HG03378 (cell line): ENCODE measurements around the gene LOC128125822.

Experiments
- ATAC-seq: cut with Tn5 transposase; IDR thresholded peaks from one replicate; pipeline ENCODE4 v1.9.1; 2021; ENCODE audit warnings: mild to moderate bottlenecking, moderate library complexity; ENCODE audit not compliant: unreplicated experiment

Gene LOC128125822

DNA sequence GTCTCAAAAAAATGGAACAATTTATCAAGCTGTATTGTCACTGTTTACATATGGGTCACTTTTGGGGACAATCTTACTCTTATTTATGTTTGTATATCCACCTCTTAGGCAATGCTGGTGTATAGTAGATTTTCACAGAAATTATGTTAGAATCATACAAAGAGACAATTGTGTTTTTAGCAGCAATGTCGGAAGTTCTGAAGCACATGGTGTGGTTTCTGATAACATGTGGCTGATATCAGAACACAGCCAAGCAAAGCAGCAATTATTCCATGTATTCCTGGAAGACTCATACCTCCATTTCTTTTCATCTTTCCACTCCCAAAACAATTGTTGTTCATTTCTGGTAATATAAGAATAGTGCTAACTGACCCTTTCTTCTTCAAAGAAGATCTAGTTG lies 17.5 kb upstream of the LOC128125822 start:
- ATAC-seq = no peak

DNA sequence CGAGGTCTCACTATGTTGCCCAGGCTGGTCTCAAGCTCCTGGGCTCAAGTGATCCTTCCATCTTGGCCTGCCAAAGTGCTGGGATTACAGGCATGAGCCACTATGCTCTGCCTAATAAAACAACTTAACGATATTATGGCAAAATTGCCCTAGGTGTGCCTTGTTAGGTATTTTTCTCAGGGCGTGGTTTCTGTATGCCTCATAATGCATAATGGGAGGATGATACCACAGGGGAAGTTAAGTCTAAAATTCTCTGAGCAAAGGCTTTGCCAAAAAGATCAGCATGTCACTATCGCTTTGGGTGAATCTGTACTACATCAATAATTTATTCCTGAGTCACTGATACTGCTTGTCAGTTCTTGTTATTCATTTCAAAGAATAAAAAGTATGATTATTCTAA lies 15.9 kb upstream of the LOC128125822 start:
- no peak for ATAC-seq

DNA sequence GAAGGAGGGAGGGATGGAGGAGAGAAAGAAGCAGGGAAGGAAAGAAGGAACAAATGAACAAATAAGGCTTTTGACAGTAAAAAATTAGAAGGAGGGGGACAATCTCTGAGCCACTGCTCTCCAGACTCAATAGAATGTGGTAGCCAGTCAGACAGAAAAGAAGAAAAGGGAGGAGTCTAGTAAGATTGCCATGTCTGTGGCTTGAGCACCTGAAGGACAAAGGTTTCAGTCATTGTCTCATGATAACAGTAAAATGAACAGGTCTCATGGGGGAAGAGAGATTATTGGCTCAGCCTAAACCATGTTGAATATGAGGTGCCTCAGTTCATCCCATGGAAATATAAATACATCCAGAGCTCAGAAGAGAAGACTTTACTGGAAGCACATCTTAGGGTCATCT lies 14.0 kb upstream of the LOC128125822 start:
- ATAC-seq = peak; percentile 49

DNA sequence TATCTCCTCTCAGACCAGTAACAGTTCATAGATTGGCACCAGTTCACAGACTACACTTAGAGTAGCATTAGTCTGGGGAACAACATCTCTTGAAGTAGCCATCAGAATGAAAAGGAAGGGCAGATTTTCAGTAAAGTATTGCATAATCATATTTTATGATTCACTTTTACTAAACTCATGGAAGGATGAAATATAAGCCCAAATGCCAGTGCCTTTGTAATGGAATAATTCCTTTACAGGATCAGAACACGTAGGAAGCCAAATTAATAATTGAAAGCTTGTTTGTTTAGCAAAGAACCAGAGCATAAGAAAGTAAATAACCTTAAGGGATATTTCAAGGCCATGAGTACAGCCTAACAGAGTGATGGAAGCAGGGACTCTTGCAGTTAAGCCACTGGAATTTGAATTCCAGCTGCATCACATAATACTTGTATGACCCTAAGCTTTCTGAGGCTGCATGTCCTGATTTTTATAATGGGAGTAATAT lies 11.4 kb upstream of the LOC128125822 start:
- ATAC-seq = no peak

DNA sequence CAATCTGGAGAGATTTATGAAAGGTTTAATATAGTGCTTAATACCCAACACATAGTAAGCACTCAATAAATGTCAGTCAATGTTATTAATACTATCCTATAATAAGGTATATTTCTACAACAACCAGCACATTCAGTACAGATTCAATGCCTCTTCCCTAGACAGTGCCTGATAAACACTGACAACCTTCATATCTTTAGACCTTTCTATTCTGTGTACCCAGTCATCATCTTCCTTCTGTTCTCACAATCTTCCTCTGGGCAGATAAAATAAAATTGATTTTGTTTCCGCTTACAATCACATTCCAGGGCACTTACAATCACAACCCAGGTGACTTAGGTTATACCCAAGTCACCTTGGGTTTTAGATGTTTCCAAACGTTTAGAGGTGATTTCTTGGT lies 11.0 kb upstream of the LOC128125822 start:
- no peak for ATAC-seq

DNA sequence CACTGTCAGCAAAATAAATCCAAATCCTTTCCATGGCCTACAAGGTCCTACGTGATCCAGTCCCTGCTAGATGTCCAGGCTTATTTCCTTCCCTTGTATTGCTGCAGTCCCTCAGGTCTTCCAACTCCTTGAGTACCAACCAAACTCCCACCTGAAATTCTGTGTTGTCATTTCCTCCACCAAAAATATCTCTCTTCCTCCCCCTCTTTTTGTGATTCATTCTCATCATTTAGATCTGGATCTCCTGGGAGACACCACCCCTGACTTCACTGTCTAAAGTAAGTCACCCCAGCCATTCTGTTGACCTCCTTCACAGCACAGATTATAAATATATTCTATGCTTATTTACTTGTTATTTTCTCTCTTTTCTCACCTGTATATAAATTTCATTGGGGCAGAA lies 9.0 kb upstream of the LOC128125822 start:
- ATAC-seq = no peak

DNA sequence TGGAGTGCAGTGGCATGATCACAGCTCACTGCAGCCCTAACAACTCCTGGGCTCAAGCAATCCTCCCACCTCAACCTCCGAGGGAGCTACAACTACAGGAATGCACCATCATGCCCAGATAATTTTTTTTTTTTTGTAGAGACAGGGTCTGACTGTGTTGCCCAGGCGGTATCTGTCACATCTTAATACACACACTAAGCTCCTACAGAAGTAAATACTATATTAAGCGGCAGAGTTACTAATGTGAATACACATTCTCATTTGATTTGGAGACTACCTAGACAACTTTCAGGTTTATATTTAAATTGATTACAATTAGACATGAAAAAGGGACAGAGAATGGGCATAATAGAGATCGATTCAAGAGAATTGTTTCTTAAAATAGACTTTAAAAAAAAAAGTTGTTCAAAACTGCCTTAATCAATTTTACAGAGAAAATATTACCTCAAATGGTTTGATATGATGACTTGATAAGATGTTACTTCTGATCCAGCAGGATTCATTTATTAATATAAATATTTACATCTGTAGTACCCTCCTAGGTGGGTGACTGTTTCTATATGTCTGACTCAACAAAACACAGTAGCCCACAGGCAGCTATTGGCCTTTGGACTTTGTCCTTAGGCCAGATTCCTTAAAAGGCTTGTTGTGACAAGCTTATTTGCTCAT lies 7.1 kb upstream of the LOC128125822 start:
- ATAC-seq = no peak

DNA sequence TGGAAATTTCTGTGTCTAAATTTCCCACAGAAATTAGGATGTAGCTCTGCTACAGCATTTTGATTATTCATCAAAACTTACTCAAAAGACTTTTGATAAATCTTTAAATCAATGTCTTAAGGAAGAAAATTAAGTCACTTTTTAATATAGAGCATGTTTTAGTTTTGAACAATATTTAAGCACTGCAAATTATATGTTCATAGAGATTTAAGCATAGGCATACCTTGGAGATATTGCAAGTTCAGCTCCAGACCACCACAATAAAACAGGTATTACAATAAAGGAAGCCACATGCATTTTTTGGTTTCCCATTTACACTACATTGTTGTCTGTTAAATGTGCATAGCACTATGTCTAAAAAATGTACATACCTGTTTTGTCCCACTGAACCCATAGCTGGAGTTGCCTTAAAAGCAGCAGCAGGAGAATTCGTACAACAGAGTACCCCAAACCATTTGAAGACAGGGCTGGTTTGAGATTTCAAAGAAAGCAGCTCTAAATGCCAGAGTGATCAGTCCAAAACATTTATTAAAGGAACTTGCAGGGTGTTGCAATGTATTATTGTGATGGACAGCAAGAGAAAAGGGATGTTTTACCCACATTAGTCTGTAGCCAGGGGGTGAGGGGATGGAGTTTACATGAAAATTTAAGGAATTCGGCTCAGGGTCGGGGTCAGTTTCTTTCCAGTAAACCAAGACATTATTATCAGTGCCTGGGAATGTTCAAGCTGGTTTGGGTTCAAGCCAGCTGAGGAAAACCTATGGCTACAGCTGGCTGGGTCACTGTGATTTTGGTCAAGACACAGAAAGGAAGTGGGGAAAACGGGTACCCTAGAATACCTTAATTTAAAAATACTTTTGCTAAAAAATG lies 6.3 kb upstream of the LOC128125822 start:
- ATAC-seq = no peak

DNA sequence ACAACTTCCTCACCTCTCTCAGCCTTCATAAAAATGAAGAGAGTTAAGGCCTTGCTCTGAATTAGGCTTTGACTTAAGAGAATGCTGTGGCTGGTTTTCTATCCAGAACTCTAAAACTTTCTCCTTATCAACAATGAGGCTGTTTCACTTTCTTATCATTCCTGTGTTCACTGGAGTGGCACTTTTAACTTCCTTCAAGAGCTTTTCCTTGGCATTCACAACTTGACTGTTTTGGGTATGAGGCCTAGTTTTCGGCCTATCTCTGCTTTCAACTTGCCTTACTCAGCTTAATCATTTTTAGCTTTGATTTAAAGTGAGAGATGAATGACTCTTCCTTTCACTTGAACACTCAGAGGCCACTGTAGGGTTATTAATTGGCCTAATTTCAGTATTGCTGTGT lies 4.3 kb upstream of the LOC128125822 start:
- no peak for ATAC-seq

DNA sequence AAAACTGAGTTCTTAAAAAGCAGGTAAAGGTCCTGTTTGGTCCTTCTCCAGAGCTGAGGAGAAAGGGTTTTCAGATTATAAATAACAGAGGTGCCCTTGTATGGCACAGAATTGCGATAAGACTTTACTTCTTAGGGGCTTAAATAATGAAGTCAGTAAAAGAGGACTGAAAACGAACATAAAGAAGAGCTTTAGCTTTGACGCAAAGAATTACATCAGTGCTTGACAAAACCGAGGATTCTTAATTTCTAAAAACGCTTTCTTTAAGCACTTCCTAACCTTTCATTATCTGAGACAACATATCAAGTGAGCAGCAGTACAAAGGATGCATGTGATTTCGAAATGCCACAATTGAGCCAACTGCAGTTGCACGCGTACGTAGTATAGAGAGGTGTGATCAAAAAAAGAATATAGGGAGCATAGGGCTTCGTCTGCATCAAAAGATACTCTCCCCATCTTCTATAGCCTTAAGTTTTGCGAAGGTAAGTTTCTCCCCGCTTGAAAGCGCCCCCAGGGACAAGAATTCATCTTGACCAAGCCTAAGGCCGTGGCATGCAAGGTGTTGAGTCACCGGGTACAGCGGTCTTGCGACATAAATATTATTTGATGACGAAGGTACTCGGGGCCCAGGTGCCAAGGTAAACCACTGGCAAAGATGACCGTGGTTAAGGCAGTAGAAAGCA lies 778 bp upstream of the LOC128125822 start:
- ATAC-seq = peak; percentile 7

DNA sequence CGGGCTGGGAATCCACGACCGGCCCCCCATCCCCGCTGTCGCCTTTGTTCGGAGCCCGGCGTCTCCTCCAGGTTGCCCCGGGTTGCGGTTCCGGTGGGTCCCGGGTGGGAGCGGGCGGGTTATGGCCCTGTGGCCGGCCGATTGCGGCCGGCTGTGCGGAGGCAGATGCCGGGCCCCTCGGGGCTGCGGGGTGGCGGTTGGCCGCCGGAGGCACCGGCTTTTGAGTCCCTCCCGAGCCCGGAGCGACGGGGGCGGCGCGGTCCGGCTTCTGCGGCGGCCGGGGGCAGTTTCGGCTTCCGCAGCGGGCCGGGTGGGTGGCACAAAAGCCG lies 431 bp downstream of the LOC128125822 start:
- no peak for ATAC-seq

DNA sequence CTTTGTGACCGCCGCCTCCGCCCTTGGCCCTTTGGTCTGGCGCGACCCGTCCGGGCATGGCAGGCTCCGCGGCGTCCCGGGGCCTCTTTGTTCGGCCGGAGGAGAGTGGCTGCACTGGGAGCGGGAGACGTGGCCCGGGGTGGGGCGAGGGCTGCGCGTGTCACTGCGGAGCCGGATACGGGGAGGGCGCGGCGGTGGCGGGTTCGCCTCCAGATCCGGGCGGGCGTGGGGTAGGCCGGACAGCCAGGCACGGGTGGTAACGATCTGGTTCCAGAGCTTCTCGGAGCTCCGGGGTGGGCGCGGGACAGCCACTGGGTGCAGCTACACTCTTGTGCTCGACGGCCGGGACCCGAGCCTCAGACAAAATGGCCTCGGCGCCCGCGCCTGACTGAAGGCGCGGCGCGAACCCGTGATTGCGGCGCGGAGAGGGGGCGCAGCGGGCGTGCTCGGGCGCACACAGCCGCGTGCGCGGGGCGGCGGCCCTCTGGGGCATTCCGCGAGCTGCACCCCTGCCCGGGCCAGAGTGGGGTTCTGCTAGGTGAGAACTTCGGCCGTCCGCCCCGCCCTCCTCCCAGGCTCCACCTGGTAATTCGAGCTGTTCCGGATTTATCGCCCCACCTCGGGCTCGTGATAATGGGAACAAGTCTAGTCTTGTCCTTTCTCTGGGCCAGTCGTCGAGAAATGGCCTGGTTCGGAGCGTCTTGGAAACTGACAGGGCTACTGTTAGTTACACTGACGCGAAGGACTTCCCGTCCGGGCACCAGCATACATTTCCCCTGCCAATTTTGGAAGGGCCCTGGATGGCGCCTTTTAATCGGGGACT lies 1.0 kb downstream of the LOC128125822 start:
- ATAC-seq = peak; percentile 57

DNA sequence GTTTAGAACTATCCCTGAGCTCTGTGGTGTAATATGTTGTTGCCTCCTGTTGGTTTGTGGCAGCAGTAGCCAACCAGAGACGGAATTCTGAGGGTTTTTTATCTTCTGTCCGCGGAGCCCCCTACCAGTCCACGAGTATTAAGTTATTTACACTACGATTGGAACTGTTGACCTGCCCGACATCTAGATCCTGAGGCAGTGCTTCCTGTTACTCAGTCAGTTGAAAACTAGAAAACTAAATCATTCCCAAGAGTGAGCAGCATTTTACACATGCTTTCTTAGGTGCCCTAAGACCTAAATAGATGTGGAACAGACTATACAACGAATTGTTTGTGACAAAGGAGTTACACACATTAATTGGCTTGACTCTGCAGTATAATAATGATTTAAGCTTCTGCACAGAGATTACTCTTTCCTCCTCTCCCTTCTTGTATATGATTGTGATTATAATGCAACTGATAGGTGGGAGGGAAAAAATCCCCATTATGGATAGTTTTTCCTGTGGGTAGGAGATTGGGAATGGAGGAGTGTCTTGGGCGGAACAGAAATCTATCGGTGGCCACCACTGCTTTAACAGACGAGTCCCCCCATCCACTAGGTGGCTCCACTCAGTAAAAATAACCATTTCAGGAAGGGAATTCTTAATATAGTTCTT lies 1.7 kb downstream of the LOC128125822 start:
- ATAC-seq = no peak

DNA sequence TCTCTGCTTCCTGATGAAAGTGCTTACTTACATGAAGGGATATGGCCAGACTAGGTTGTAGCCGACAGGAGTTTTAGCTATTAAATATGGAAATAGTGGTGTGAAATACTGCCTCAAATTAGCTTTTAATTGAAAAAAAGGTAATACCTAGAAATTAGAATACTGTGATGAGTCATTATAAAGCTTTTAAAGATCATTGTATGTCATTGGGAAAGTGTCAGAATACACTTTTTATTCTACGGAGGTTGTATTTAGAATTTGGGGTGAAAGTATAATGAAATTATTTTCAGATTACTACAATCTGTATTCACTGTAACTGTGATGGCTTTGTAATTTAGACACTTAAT lies 2.2 kb downstream of the LOC128125822 start:
- no peak for ATAC-seq

DNA sequence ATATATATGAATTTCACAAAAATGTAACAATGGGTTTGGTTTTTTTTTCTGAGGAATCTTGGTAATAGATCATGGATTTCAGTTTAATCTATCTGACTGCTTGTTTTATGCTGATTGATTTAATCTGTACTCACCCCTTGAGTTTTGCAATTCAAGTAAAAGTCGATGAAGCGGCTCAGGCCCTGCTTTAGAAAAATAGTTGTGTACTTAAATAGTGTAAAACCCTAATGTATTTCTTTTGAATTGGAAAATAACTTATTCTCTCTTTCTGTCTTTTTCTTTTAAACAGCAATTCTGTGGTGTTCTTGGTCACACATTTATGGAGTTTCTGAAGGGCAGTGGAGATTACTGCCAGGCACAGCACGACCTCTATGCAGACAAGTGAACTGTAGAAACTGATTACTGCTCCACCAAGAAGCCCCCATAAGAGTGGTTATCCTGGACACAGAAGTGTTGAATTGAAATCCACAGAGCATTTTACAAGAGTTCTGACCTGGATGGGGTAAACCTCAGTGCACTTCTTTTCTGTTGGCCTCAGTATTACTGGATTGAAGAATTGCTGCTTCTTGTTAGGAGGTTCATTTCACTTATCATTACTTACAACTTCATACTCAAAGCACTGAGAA lies 4.0 kb downstream of the LOC128125822 start:
- no peak for ATAC-seq

DNA sequence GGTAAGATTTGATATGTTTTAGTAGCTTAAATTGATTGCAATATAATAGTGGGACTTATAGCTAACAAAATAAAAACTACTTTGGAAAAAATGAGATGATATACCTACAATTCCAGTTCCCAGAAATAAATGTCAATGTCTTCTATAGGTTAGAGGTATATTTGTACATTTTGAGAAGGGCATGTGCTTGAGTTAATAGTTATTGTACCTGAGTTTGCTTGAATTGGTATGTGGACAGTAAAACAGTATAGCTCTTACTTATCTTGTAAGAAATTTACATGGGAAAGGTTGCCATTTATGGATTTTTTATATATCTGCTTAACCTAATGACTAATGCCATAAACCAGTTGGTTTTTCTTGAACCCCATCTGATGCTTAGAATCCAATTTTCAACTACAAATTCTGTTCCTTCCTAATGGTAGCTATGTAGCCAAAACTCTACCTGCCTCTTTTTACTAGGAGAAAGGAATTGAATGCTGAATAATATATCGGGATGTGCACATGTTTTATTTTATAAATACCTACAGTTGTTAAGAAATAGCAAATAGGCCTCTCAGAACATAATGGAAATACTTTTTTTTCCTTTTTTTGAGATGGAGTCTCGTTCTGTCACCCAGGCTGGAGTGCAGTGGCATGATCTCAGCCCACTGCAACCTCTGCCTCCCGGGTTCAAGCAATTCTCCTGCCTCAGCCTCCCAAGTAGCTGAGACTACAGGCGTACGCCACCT lies 4.9 kb downstream of the LOC128125822 start:
- ATAC-seq = no peak

DNA sequence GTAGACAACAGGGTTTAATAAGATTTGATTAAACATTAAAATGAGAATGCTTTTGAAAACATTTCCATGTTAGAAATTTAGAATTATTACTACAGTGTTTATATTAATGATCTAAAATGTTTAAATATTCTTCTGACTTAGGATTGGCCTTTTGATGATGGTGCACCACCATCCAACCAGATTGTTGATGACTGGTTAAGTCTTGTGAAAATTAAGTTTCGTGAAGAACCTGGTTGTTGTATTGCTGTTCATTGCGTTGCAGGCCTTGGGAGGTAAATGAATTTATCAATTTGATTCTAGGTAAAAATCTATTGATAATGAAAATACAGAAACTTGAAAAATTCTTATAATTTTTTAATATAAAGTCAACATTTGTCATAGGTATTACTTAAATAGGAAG lies 6.5 kb downstream of the LOC128125822 start:
- no peak for ATAC-seq

DNA sequence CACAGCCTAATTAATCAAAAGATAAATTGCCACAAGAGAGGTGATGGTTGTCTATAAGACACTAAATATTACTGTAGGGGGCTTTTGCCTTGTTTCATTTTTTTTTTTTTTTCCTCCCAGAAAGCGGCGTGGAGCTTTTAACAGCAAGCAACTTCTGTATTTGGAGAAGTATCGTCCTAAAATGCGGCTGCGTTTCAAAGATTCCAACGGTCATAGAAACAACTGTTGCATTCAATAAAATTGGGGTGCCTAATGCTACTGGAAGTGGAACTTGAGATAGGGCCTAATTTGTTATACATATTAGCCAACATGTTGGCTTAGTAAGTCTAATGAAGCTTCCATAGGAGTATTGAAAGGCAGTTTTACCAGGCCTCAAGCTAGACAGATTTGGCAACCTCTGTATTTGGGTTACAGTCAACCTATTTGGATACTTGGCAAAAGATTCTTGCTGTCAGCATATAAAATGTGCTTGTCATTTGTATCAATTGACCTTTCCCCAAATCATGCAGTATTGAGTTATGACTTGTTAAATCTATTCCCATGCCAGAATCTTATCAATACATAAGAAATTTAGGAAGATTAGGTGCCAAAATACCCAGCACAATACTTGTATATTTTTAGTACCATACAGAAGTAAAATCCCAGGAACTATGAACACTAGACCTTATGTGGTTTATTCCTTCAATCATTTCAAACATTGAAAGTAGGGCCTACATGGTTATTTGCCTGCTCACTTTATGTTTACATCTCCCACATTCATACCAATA lies 7.8 kb downstream of the LOC128125822 start:
- no peak for ATAC-seq

DNA sequence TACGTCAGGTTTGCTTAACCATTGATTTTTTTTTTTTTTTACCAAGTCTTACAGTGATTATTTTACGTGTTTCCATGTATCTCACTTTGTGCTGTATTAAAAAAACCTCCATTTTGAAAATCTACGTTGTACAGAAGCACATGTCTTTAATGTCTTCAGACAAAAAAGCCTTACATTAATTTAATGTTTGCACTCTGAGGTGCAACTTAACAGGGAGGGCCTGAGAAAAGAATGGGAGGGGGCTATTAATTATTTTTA lies 8.4 kb downstream of the LOC128125822 start:
- no peak for ATAC-seq
